ENCODE data around the gene MIER2.
A peak's percentile ranks its signal among the peaks of the same experiment; 100 is the strongest.

The MIER2 gene

DNA sequence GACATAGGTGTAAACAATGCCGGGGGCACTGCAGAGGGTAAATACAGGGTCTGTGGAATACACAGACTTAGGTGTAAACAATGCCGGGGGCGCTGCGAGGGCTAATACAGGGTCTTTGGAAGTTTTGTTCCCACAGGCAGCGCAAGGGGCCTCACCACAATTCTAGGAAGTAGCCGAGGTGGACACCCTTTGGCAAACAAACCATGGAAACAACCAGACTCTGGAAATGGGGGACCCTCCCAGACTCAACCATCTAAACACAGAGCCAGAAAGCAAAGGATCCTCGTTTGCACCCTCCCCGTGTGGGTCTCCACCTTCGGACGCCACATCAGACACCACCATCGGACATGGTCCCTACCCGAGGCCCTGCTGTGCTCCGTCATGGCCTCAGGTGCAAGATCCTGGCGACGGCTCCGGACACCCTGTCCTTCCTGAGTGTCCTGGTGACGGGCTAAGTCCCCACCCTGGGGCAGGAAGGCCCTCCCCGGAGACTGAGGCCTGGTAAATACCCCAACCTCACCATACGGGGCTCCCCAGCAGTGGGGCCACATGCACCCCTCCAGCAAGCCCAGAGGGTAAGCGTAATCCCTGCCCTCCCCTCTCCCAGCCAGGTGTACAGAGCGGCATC is 36.7 kb downstream of the MIER2 start:
- no peak for DNase-seq (ENCODE audit: low spot score)

DNA sequence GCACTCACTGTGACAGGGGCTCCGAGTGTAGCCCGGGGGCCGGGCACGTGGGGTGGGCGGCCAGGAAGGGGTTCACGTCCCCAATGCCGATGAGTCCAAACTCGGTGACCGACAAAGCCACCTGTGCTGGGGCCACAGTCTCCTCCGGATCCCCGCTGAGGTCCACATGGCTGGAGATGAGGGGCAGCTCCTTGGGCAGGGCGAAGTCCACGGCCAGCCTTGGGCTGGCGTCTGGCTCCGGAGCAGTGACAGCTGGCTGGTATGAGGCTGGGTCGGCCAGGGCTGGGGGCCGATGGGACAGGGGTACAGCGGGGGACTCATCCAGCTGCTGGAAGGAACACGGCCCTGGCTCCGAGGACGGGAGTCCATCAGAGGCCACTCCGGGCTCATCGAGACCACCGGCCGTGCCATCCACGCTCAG is 37.5 kb downstream of the MIER2 start:
- DNase-seq (ENCODE audit: low spot score) = no peak

DNA sequence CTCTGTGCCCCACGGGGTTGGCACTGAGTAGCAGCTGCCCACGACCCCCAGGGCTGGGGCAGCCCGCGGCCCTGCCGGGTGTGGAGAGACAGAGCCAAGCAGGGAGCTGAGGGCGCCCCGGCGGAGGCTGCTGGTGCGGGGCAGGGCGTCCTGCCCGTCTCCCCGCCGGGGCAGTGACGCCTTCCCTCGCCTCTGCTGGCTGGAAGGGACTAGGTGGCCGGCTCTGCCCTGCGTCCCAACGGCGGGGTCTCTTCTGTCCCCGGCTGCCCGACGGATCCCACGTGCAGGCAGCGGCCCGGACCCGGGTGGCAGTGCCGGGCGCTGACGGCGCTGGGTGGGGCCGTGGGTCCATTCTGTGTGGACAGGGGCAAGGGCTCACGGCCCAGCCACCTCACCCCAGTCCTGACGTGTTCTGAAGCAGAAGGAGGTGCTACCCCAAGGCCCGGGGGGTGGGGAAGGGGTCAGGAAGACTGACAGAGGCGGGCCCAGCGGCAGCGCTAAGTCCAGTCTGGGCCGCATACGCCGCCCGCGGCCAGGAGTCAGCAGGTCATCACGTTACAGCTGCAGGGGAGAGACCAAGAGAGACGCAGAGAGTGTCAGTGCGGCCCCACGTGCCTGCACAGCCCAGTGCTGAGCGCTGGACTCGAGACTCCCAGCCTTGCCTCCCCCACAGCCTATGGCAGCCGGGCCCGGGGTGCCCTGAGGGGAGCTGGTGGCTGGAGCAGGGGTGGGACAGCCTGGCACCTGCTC is 38.3 kb downstream of the MIER2 start:
- DNase-seq (ENCODE audit: low spot score) = no peak

DNA sequence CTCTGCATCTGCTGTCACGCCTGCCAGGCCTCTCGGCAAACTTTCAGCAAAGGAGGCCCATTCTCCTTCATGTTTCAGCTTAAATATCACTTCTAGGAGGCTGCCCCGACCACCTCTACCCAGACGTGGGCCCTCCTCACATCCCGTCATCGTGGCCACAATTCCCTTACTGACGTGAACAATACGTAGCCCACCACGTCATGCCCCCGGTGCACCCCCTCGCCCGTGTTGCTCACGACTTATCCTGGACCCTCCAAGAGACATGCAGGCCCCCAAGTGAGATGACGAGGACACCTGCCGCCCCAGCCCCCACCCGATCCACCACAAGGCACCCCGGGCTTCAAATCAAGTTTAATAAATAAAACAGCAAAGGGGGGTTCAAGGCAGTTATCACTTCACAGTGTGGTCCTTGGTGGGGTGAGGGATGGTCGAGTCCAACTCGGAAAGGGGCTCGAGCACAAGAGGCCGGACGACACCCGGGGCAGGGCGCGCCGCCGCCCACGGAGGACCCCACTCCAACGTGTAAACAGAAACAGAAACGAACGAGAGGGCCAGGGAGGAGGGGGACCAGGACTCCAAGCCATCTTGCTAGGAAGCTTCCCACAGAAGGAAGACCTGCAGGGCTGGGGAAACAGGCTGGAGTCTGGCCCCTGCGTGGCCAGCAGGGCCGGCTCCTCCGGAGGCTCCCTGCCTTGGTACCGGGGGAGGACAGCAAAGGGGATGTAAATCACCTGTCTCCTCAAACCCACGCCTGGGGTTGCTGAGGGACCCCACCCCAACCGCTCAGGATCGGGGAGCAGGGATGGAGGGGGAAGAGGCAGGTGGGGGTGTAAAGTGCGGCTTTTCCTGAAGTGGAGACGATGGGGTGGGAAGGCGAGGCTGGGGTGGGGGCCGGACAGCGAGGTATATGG is 39.1 kb downstream of the MIER2 start:
- no peak for DNase-seq (ENCODE audit: low spot score)

DNA sequence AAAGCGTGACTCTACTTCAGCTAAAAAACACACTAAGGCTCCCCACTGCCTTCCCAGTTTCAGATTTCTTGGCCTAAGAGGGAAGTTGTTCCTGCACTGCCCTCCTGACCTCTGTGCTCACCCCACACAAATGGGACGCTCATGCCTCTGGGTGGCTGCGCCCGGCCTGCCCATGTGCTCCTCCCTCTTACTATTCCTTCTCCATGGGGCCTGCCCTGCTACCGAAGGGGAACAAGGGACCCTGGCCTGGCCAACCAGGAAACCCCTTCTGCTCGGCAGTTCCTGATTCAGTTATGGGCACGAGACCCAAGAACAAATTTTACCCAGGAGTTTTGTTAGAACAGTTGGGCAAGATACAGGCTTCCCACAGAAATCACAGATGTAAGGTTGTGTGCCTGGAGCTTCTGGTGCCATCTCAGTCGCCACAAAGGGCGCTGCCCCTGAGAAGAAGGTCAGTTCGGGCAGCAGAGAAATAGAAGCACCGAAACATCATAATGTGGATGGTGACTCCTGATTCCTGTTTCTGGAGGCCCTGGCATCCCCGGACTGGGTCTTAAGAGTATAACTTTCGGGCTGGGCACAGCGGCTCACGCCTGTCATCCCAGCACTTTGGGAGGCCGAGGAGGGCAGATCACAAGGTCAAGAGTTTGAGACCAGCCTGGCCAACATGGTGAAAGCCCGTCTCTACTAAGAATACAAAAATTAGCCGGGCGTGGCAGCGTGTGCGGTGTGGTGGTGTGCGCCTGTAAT is 47.9 kb downstream of the MIER2 start:
- no peak for DNase-seq (ENCODE audit: low spot score)

DNA sequence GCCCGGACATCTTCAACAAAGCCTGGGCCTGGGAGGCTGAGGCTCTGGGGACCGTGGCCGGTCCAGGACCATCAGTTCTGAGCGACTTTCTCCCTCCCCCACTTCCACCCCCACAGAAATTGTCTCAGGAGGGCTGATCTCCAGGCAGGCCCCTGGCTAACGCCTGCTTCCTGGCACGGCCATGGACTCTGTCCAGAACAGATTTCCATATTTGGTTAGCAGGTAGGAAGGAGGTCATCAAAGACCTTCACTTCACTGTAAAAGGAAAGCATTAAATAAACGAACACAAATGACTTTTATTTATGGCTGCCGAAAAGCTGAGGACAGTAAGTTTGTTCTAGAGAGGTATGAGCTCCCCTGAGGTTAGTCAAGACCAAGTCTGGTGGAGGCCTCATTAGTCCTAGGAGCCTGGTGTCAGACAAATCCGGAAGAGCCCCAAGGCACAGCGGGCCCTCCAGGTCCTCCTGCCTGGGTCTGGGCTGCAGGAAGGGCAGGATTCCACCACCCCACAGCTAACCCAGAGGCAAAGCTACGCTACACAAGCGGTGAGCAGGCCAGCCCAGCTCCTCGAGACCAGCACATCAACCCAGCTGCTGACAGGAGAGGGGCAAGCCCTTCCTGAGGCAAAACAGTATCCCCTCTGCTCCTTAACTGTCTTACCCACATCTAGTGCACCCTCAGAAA is 48.8 kb downstream of the MIER2 start:
- DNase-seq (ENCODE audit: low spot score) = no peak

DNA sequence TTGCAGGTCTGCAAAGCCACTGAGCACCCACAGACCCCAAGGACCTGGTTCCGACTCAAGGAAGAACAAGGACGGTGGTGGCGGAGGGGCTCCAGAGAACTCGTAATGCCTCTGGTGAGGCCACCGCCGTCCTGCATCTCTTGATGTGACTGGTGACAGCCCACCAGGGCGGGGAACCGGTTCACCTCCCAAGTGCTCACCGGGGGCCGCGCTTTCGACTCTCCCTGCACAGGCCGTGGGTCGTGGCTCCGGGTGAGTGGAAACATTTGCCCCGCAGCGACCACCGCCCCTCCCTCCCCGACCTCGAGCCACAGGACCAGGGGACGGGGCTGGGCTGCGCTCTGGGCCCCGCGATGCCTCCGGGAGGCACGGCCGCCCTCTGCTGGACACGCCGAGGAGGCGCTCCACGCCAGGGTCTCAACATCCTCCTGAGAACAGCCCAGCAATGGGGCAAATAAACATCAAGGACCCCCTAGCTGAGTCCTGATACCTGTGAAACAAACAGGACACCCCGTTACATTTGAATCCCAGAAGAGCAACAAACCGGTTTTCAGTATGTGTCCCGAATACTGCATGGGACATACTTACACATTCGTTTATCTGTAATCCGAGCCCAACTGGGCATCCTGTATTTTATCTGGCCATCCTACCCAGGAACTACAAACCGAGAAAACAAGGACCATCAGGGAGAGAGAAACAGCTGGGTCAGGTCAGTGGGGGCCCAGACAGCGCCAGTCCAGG is 49.5 kb downstream of the MIER2 start:
- DNase-seq (ENCODE audit: low spot score) = peak; percentile 41

DNA sequence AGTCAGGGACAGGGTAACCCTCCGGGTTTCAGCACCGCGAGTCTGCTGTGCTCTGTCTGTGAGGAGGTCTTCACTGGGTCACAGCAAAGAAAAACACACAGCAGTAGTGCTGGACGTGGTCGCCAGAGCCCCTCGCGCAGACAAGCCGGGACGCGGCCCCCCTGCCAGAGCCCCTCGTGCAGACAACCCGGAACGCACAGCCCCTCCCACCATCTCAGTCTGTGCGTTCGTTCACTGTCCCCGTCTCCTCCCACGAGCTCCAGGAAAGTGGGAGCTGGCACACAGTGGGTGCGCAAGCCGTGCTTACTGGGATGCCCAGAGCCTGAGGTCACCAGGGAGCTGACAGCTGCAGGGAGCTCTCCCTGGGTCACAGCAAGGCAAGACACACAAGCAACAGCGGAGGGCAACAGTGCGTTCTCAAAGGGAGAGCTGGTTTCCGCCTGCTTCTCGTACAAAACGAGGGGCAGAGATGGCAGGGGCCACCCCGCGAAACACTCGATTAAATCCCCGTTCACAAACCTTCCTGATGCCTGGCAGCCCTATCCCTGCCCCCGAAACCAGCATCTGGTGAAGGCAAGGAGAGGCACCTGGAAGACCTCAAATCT is 50.2 kb downstream of the MIER2 start:
- no peak for DNase-seq (ENCODE audit: low spot score)

DNA sequence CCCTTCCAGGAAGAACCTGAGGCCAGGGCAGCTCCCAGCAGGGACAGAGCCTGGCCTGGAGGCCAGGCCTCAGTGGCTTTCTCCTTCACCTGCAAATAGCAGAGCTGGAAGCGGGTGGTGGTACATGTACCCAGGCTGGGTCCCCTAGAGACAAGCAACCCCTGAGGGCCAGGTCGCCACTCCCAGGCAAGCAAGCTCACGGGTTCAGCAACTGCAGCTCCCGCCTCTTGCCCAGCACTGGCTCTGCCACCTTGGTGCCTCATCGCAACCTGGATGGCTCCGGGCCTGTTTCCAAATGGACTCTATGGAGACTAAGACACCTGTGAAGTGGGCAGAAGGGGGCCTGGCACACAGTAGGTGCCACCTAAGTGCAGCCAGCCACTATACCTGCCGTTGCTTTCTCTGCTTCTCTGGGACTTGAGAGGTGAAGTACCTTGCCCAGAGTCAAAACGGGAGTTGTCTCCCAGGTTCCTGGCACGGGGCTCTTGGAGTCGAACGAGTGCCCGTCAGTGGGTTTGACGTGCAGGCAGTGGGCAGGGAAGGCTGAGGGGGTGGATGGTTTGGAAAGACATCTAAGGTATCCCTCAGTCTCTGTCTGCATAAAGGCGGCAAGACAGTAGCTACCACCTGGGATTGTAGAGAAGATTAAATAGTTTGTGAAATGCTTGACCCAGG is 51.0 kb downstream of the MIER2 start:
- no peak for DNase-seq (ENCODE audit: low spot score)

DNA sequence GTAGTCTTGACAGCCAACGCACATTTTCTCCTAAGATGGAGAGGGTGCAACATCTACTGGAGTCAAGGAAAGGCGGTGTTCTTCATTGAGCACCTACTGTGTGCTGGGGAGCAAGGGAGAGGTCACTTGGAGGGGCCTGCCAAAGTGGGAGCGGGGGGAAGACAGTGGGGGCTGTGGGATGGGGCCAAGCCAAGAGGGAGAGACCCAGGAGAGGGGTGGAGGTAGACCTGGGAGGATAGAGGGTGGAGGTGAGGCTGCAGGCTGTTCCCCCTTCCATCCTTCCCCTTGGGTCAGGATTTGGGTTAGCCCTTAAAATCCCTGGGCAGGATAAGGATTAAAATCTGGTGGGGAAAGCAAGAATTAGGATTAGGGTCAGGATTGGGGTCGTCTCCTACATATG is 51.6 kb downstream of the MIER2 start:
- no peak for DNase-seq (ENCODE audit: low spot score)

DNA sequence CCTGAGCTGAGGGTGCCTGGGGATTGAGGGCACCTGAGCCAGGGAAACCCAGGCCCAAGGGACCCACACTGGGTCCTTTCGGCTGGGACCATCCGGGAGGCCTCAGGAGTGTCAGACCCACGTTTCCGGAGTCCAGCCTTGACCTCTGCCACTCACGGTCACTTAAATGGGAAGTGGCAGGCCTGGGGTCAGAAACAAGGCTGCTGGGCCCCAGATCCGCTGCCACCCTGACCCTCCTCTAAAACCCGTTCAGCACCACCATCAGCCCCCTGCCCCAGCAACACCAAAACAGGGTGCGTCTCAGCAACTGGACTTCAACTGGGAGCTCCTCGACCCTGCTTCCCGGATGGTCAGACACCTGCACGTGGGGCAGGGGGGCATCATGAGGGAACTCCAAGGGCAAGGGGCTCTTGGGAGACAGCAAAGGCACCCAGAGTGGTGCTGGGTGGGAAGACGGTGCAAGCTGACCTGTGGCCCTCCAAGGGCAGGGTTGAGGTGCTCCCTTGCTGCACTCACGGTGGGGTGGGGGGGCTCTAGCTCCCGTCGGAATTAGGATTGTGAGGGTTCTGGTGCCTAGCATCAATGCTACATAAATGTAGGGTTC is 52.2 kb downstream of the MIER2 start:
- no peak for DNase-seq (ENCODE audit: low spot score)

DNA sequence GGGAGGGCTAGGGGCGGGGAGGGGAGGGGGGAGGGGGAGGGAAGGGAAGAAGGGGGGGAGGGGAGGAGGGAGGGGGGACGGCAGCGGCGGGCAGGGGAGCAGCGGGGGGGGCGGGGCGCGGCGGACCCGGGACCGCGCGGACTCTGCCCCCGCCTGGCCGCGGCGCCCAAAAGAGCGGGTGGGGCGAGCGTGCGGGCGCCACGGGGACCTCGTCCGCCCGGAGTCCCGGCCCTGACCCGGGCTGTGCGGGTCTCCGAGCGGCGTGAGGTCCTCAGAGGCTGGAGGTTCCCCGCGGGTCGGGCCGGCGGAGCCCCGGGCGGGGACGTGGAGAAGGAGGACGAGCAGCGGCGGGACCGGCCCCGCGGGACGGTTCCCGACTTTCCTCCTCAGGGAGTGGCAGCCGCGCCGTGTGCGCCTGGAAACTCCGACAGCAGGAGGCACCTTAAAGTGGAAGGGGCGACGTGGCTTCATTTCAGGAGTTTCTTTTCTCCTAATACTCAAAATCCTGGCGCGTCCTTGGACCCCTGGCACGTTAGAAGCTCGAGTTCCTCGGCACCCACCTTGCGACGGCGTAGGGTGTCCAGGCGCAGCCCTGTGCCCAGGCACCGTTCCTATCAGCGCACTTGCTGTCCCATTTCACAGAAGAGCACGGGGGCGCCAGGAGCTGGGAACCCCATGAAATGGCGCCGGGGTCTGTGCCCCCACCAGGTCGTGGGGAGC is 52.9 kb downstream of the MIER2 start:
- no peak for DNase-seq (ENCODE audit: low spot score)

DNA sequence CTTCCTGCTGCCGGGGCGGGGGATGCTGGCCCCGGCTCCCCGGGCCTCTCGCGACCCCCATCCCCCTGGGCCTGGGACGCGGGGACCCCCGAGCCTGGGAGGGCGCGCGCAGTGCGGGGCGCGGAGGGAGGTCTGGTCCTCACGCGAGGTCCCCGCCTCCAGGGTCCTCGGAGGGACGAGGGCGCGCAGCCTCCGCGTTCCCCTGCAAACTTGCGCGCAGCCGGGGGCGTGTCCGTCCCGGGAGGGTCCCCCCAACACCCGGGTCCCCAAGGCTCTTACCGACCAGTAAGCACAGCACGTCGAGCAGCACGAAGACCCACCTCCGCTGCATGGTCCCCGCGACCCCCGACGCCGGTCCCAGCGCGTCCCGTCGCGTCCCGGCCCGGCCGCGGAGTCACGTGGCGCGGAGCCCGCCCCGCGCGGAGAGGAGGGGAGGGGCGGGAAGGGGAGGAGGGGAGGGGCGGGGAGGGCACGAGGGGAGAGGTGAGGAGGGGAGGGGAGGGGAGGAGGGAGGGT is 53.5 kb downstream of the MIER2 start, which contains the start of gene PLPP2:
PLPP2 (minus strand) TSS at position 398 of the 516 bp plus-strand sequence; CDS start at position 331, 67 bp downstream.
- DNase-seq (ENCODE audit: low spot score) = no peak

DNA sequence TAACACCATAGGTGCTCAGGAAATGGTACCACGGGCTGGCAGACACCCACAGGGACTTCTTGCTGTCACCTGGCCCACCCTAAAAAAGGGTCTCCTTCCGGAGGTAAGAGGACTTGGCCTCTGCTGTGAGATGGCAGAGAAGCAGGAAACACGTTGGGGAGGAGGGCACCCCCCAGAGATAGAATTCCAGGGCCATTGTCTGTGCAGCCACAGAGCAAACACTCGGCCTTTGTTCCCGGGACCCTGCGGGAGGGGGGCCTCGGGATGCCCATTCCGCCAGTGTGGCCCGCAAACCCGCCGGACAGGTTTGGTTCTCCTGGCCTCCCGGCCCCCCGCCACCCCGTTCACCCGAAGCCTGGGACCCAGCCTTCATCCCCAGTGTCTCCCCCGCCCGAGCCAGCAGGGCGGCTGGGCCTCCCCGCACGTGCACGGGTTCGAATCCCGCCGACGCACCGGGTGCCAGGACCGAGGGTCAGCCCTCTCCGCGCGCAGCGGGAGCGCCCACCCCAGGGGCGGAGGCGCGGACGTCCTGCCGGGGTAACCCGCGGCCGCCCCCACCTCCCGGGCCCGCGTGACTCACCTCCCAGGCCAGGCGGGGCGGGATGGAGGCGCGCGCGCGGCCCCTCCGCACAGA is 54.1 kb downstream of the MIER2 start:
- DNase-seq (ENCODE audit: low spot score) = no peak

DNA sequence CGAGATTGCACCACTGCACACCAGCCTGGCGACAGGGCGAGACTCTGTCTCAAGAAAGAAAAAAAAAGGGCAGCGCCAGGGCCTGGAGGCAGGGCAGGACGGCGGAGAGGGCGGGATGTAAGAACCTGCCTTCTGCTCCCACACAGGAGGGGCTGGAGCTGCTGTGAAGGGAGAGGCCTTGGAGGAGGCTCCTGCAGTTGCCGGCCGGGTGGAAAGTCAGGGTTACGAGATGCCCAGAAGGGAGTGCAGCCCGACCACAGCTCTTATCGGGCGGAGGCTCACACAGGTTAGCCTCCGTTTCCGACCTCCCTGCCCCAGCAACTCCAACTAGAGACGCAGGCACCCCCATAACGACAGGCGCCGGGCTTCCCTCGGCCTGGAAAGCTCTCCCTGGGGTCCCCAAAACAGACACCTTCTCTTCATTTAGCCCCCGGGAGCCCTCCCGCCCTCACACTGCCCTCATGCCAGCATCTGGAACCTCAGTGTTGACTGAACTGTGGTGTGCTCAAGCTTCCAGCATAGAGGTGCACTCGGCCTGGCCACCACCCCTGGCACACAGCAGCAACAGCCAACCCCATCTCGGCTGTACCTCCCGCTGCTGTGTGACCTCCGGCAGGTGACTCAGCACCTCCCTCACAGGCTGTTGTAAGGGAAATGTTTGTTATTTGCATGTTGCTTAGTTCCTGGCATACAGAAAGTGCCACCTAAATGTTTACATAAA is 54.8 kb downstream of the MIER2 start:
- DNase-seq (ENCODE audit: low spot score) = peak; percentile 32

DNA sequence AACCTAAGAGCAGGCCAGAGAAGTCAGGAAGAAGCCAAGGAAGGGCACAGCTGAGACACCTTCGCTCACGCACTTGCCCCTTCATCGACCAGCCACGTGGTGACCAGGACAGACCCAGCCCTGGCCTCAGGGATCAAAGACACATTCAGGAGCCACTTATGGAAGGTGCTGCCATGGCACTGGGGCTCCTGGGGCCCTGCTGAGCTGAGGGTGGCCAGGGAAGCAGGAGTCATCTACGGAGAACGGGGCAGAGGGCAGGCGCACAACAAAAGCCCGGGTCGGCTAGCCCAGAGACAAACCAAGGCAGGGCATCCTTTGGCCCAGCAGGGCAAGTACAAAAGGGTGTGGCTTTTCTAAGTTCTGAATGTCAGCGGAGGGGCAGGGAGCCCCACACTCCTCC is 55.7 kb downstream of the MIER2 start:
- no peak for DNase-seq (ENCODE audit: low spot score)

DNA sequence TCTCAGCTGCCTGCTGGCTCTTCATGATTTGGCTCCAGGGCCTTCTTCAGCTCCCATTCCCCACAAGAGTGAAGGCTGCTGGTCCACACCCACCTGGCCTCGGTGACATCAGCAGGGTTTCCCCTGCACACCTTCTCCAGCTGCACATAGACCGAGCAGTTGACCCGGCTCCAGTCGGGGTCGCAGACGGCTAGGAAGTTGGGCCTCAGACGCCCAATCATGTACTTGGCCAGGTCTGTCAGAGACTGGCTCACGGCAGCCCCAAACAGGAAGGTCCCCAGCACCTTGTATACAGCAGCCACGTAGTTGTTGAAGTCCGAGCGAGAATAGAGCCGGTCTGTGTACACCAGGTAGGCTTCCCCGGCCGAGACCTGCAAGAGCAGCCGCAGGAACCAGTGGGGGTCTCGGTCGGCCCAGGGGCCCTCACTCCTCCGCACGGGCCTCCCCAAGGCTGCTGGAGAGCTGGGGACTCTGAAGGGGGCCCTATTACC is 57.2 kb downstream of the MIER2 start:
- no peak for DNase-seq (ENCODE audit: low spot score)
